ENCODE data around the gene SLFN5. TPM values are rescaled to one million over a fixed set of nuclear protein-coding genes. Genes with fewer than 3 reads are reported as not detected.
A peak's percentile ranks its signal among the peaks of the same experiment; 100 is the strongest.

The SLFN5 gene
- total and polyA plus RNA-seq, 2 of the 4 experiments (the other 2 are of a cell fraction), result 13.0 to 48.9 TPM

DNA sequence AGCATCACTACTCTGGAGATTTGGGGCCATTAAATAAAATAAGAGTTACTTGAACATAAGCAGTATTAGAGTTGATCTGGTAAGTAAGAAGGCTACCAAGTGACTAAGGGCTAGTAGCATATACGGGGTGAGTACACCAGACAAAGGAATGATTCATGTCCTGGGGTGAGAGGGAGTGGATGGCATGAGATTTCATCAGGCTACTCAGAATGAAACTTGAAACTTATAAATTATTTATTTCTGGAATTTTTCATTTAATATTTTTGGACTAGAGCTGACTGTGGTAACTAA lies 2.3 kb downstream of the SLFN5 start:
- H3K18ac ChIP-seq (ENCODE audit: low read depth, low read length), result peak overlapping the region; percentile 89; the same call in 1 of the 2 replicates
- H2BK20ac ChIP-seq (ENCODE audit: low read depth, low read length), result no peak overlapping the region
- peak overlapping the region; percentile 96; the same call in 1 of the 2 replicates for H3K4ac ChIP-seq (ENCODE audit: low read depth, low read length)
- H3K56ac ChIP-seq (ENCODE audit: extremely low read depth, insufficient read depth, low read length), result peak overlapping the region; percentile 45; the same call in 1 of the 2 replicates
- peak overlapping the region; percentile 64 to 91; a peak in 3 of 4 replicates for H4K8ac ChIP-seq (ENCODE audit: low read depth in 2 of 2, low read length in 2 of 2)
- H3K9ac ChIP-seq (ENCODE audit: low read depth, low read length), result peak overlapping the region; percentile 80; the same call in 1 of the 2 replicates
- no peak overlapping the region for H2AFZ ChIP-seq (replicated peaks; ENCODE audit: low read length, poor library complexity)
- peak overlapping the region; percentile 48; the same call in 1 of the 2 replicates for H3K23ac ChIP-seq (ENCODE audit: low read depth, low read length)
- 0 out of 2 replicates have a peak overlapping the region, but pooled peaks have one; percentile 57 for H2AK5ac ChIP-seq (ENCODE audit: low read depth, low read length)
- H3K4me1 ChIP-seq (ENCODE audit: control insufficient read depth, insufficient read depth, low read length), result 0 out of 2 replicates have a peak, but pooled peaks cover under 1% of the 10 kb centered on the region
- 0 out of 2 replicates have a peak overlapping the region, but pooled peaks have one; percentile 67 for H4K91ac ChIP-seq (ENCODE audit: insufficient read depth, low read depth, low read length)
- CTCF ChIA-PET, result no interaction called here
- H2BK15ac ChIP-seq (ENCODE audit: low read depth, low read length), result no peak overlapping the region; the same call in 2 of the 3 replicates
- peak overlapping the region; percentile 78; the same call in 1 of the 2 replicates for H3K4me2 ChIP-seq (ENCODE audit: low read depth, low read length)
- in situ Hi-C loops (cut with MboI; ENCODE audit: low sequenced_read_pairs) (no loop called here), dilution Hi-C loops (cut with HindIII; ENCODE audit: low sequenced_read_pairs, unreplicated experiment) (no loop called here), intact Hi-C loops (cut with micrococcal nuclease) (loop anchor here (2.0 to 10.0 kb wide), 2 partner anchors 342 to 500 kb away; partner anchors contain the start of gene AP2B1)
- H4K5ac ChIP-seq (ENCODE audit: low read depth, low read length), result no peak overlapping the region; the same call in 1 of the 2 replicates
- peak overlapping the region; percentile 78; the same call in 1 of the 2 replicates for H2BK120ac ChIP-seq (ENCODE audit: low read depth, low read length)
- no TSS peak for BruUV-seq (replicated peaks)
- H3K27me3 ChIP-seq (ENCODE audit: control insufficient read depth, insufficient read depth, low read length), result no peaks in the 10 kb centered on the region
- H3K9me1 ChIP-seq (ENCODE audit: insufficient read depth, low read length), result peaks cover 6% of the 10 kb centered on the region; the same call in 1 of the 2 replicates
- peak overlapping the region; percentile 90 for H2BK5ac ChIP-seq (ENCODE audit: low read depth, low read length, poor library complexity, severe bottlenecking)
- no CpG with 5 or more reads among the region's 1 CpG for WGBS, 2 experiments (ENCODE audit: extremely low coverage in 2 of 2, insufficient read length in 1 of 2)
- H2AK9ac ChIP-seq (replicated peaks; ENCODE audit: low read depth, low read length, poor library complexity), result no peak overlapping the region
- H3K36me3 ChIP-seq (ENCODE audit: control insufficient read depth, insufficient read depth, low read length), result peaks cover 2% of the 10 kb centered on the region; the same call in 1 of the 2 replicates
- POLR2A ChIA-PET (ENCODE audit: unreplicated experiment), result interaction anchor here (0.6 to 0.9 kb wide), 2 partner anchors 12 to 23 kb away, joined by 3 to 4 read pairs; no protein-coding TSS in a partner anchor
- DNase-seq (peak; percentile 97), ATAC-seq (ENCODE audit: low read depth) (peak; percentile 43)
- no peak overlapping the region for H3K4me3 ChIP-seq (ENCODE audit: insufficient read depth, low read depth, low read length)
- H3K27ac ChIP-seq (ENCODE audit: insufficient read depth, low read length), result no peak overlapping the region
- H3K9me3 ChIP-seq (ENCODE audit: control insufficient read depth, insufficient read depth, low read length), result no peaks in the 10 kb centered on the region
- TF ChIP-seq SMC3 (IDR thresholded peaks at IDR 0.05; ENCODE audit: low read depth, low read length) (no peak), MAZ (IDR thresholded peaks at IDR 0.05; ENCODE audit: borderline replicate concordance, low read depth, low read length) (no peak; the same call in 1 of the 2 replicates), RCOR1 (IDR thresholded peaks at IDR 0.05; ENCODE audit: insufficient replicate concordance, low read length) (no peak), POLR2A (IDR thresholded peaks at IDR 0.05; ENCODE audit: low read depth, low read length) (peak; percentile 92), FOS (IDR thresholded peaks at IDR 0.05; ENCODE audit: low read depth, low read length) (peak; percentile 69), CEBPB (IDR thresholded peaks at IDR 0.05; ENCODE audit: low read depth, low read length) (peak; percentile 94), BHLHE40 (IDR thresholded peaks at IDR 0.05; ENCODE audit: low read depth, low read length) (peak; percentile 48; the same call in 1 of the 2 replicates)
- peak overlapping the region; percentile 48 for H3K14ac ChIP-seq (replicated peaks; ENCODE audit: low read depth, low read length)
- peaks cover 23 to 62% of the 10 kb centered on the region in 2 experiments for H3K79me1 ChIP-seq (ENCODE audit: low read depth in 1 of 2, low read length in 2 of 2)
- peaks cover 15% of the 10 kb centered on the region for H4K20me1 ChIP-seq (ENCODE audit: insufficient read depth, low read length)
